ENCODE results near the gene DCST1.

DNA sequence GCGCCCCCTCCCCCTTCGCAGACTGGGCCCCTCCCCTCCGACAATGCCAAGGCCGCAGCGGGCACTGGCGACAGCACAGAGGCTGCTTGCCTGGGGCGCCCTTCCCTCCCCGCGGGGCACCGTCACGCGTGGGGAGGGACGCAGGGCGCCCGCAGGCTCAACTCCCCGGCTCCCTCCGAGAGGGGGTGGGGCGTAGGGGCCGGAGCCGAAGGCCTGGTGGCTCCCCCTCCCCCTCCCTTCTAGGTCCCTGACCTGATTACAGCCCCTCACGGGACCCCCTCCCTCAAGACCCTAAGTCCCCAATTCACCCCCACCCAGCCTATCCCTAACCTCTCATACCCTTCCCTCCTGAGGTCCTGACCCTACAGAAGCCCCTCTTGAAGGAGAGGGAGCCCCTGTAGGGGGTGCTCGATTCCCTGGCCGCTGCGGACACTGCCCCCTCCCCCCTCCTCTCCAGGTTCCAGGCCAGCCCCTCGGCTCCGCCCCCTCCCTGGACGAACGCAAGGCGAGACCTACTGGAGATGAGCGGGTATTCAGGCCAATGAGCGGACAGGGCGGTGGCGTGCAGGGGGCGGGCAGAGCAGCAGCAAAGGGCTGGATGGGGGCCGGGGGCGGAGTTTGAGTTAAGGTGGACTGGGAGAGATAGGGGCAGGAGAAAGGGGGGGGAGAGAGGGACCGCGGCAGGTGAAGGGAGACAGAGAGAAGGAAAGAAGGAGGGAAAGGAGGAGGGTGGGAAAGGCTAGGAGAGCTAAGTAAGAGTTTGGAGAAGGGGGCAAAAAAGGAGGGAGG is 31.8 kb upstream of the DCST1 start:
- no peak for TF ChIP-seq SUZ12 (IDR thresholded peaks at IDR 0.05; ENCODE audit: extremely low read depth, insufficient read depth, insufficient read length)
- TF ChIP-seq ZNF274 (IDR thresholded peaks at IDR 0.05; ENCODE audit: low read depth, low read length) = no peak
- TF ChIP-seq YY1 (IDR thresholded peaks at IDR 0.05; ENCODE audit: insufficient read depth, insufficient read length) = no peak
